Stomach (tissue), 9 donors: ENCODE results near the gene DRAXIN. TPM values are rescaled to one million over a fixed set of nuclear protein-coding genes. Genes with fewer than 3 reads are reported as not detected.
A peak's percentile ranks its signal among the peaks of the same experiment; 100 is the strongest.

Experiments
- DNase-seq, 2 donors: peaks; one replicate each; pipeline versions ENCODE4 v3.0.0 to v3.0.0-alpha.2; 2013 to 2019
- H3K27ac ChIP-seq, 5 donors: fragments of 200-600 bp in 4 of 5; sonication (generic) in 4 of 5; one replicate each; pipeline ENCODE4 v1.5.1; 2013 to 2019; ENCODE audit warnings: mild to moderate bottlenecking in 1 of 5, moderate library complexity in 1 of 5
- H3K27me3 ChIP-seq, 3 donors: fragments of 200-600 bp; sonication (generic); one replicate each; pipeline ENCODE4 v1.5.1; 2017 to 2019; ENCODE audit warnings: mixed run types in 1 of 3
- H3K36me3 ChIP-seq, 4 donors: fragments of 200-600 bp; sonication (generic); 1 replicate in 3 of 4; 2 replicates in 1 of 4; pipeline ENCODE4 v1.5.1; 2016 to 2019
- H3K4me1 ChIP-seq, 4 donors: fragments of 200-600 bp; sonication (generic); one replicate each; pipeline ENCODE4 v1.5.1; 2016 to 2019
- H3K4me3 ChIP-seq, 4 donors: fragments of 200-600 bp; sonication (generic) in 3 of 4; one replicate each; pipeline ENCODE4 v1.5.1; 2016 to 2019; ENCODE audit warnings: mild to moderate bottlenecking in 1 of 4
- H3K9me3 ChIP-seq, 4 donors: fragments of 200-600 bp; sonication (generic); one replicate each; pipeline ENCODE4 v1.5.1; 2016 to 2019
- CTCF ChIP-seq, 7 experiments: fragments of 450-650 bp in 4 of 7; fragments of 200-600 bp in 3 of 7; sonication (generic) in 3 of 7; IDR thresholded peaks; one replicate each; pipeline ENCODE4 v1.5.1; 2016 to 2019; ENCODE audit warnings: antibody characterized with exemption in 7 of 7, control low read depth in 2 of 7, mild to moderate bottlenecking in 1 of 7
- EP300 ChIP-seq: sonication (generic); formaldehyde crosslinking; IDR thresholded peaks from one replicate; pipeline ENCODE4 v1.6.1; 2017; ENCODE audit warnings: antibody characterized with exemption
- POLR2A ChIP-seq, 4 donors: fragments of 450-650 bp; IDR thresholded peaks; one replicate each; pipeline ENCODE4 v1.6.1; 2016; ENCODE audit warnings: antibody characterized with exemption in 4 of 4, control low read depth in 2 of 4, mild to moderate bottlenecking in 1 of 4, moderate library complexity in 1 of 4
- POLR2AphosphoS5 ChIP-seq, 3 donors: sonication (generic); formaldehyde crosslinking; IDR thresholded peaks; one replicate each; pipeline ENCODE4 v1.6.1; 2016; ENCODE audit warnings: antibody characterized with exemption in 3 of 3
- WGBS, 5 donors: extraction: QIAGEN DNeasy Blood & Tissue Kit in 3 of 5; methylation state at CpG; one replicate each; pipeline versions ENCODE4 v1.1.5 to v1.1.7; 2013 to 2018; 5-methylcytosine and 5-hydroxymethylcytosine counted together
- intact Hi-C: fragments of 100-400 bp; cut with DNase I; formaldehyde crosslinking; loops from one replicate; pipeline ENCODE4 v1.15.1; 2023; ENCODE audit warnings: low total_unique reads
- polyA plus RNA-seq, 3 donors: library from polyadenylated mRNA; stranded (reverse); fragments of 200-250 nt; gene quantifications; one replicate each; pipeline ENCODE4 v1.2.3, GENCODE V29; 2013
- total RNA-seq, 5 donors: library from RNA; depleted of rRNA; stranded (reverse); fragments of >200 nt; gene quantifications; one replicate each; pipeline versions ENCODE4 v1.1.0 to v1.2.3, GENCODE V29; 2014 to 2016
- donor health status: healthy with polysubstance abuse.
- donor health status: Bipolar disorder and iron deficiency.
- donor health status: healthy.

The DRAXIN gene
- total and polyA plus RNA-seq, 8 donors, result 0.03 to 0.18 (median 0.06) TPM; not detected in 5

GRCh38 chr1:11729498-11730428 lies 38.3 kb downstream of the DRAXIN start:
- WGBS, 5 donors, result 45 to 57% (median 49%) methylated on average over 26 of the region's 26 CpGs
- H3K27me3 ChIP-seq, result no peaks in the 10 kb centered on the region
- H3K36me3 ChIP-seq, result no peaks in the 10 kb centered on the region
- H3K4me3 ChIP-seq, result peak overlapping the region in 1 of 4 donors; percentile 9
- TF ChIP-seq CTCF (IDR thresholded peaks at IDR 0.05), result no peak
- no peak for TF ChIP-seq POLR2A (IDR thresholded peaks at IDR 0.05)
- TF ChIP-seq EP300, result no peak
- no peak for TF ChIP-seq POLR2AphosphoS5 (IDR thresholded peaks at IDR 0.05)
- intact Hi-C loops, result loop anchor here (10.0 kb wide), 1 partner anchor 65 kb away; no protein-coding TSS in a partner anchor
- H3K4me1 ChIP-seq, result peaks cover 41 to 54% (median 42%) of the 10 kb centered on the region in 4 donors
- no peak for DNase-seq
- peak overlapping the region in 4 of 5 donors; percentile 17 to 85 (median 50) for H3K27ac ChIP-seq
- H3K9me3 ChIP-seq, result no peaks in the 10 kb centered on the region

GRCh38 chr1:11730429-11730891 lies 39.0 kb downstream of the DRAXIN start:
- intact Hi-C loops, result loop anchor here (10.0 kb wide), 1 partner anchor 64 kb away; no protein-coding TSS in a partner anchor
- TF ChIP-seq POLR2AphosphoS5 (IDR thresholded peaks at IDR 0.05) (peak in 2 of 3 donors; percentile 35 to 37), EP300 (no peak)

DNA sequence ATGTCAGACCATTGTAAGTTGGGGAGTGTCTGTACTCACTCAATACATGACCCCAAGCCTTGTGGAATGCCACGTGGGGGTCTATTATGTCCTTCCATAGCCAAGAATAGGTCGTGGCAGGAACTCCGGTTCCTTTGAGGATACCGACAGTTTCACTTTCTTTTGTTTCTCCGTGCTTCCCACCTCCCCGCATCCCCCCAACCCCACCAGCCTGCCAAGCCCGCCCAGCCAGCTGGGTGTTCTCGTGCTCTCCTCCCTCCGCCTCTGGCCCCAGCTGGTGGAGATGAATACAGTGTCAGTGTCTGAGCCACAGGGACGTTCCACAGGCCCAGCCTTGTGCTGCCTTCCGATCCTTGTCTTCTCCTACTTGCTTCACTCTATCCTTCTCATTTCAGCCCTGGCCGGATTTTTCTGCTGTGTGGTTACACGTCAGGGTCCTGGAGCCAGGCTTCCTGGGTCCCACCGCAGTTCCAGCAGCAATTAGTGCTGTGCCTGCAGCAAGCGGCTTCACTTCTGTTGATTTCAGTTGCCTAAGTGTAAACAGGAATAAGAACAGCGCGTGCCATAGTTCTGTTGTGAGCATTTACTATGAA lies 40.3 kb downstream of the DRAXIN start:
- Histone ChIP-seq H3K27ac (peak overlapping the region; percentile 68 to 85 (median 82)), H3K9me3 (no peaks in the 10 kb centered on the region), H3K36me3 (no peaks in the 10 kb centered on the region), H3K27me3 (no peaks in the 10 kb centered on the region), H3K4me3 (peak overlapping the region; percentile 28 to 40 (median 37)), H3K4me1 (peaks cover 51 to 64% (median 54%) of the 10 kb centered on the region in 4 donors)
- WGBS, 5 donors, result 6 to 25% (median 22%) methylated on average over 16 to 17 of the region's 17 CpGs
- DNase-seq, result peak; percentile 39 to 91
- intact Hi-C loops, result loop anchor here (10.0 kb wide), 1 partner anchor 63 kb away; no protein-coding TSS in a partner anchor
- TF ChIP-seq CTCF (IDR thresholded peaks at IDR 0.05), result no peak
- TF ChIP-seq POLR2AphosphoS5 (IDR thresholded peaks at IDR 0.05), result peak in 2 of 3 donors; percentile 4 to 26

More at GRCh38 chr1:11730429-11730891, 39.0 kb downstream of the DRAXIN start:
- Histone ChIP-seq H3K27me3 (no peaks in the 10 kb centered on the region), H3K4me3 (no peak overlapping the region), H3K9me3 (no peaks in the 10 kb centered on the region), H3K4me1 (peaks cover 43 to 55% (median 46%) of the 10 kb centered on the region in 4 donors), H3K36me3 (no peaks in the 10 kb centered on the region), H3K27ac (peak overlapping the region in 4 of 5 donors; percentile 76 to 85 (median 83))
- peak in 1 of 2 donors; percentile 68 for DNase-seq
- 53 to 68% (median 57%) methylated on average over 5 of the region's 5 CpGs for WGBS, 5 donors

DNA sequence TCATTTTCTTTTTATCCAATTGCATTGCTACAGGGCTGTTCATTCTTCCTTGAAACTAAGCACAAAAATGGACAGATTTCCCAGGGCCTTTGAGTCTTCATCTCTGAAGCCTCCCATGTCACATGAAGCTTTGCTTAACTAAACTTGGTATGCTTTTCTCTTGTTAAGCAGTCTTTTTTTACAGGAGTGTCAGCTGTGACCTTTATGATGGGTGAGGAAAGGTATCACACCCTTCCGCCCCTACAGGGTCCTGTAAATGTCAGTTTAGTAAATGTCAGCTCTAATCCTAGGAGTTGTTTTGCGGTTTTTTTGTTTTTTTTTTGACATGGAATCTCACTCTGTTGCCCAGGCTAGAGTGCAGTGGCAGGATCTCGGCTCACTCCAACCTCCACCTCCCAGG lies 41.8 kb downstream of the DRAXIN start:
- WGBS, 5 donors, result 77 to 90% (median 85%) methylated on average over 3 of the region's 3 CpGs
- TF ChIP-seq CTCF (IDR thresholded peaks at IDR 0.05) (no peak), POLR2A (IDR thresholded peaks at IDR 0.05) (no peak), POLR2AphosphoS5 (IDR thresholded peaks at IDR 0.05) (no peak), EP300 (no peak)
- DNase-seq, result no peak
- Histone ChIP-seq H3K9me3 (no peaks in the 10 kb centered on the region), H3K4me3 (no peak overlapping the region), H3K36me3 (no peaks in the 10 kb centered on the region), H3K27ac (peak overlapping the region in 3 of 5 donors; percentile 82 to 85 (median 84)), H3K27me3 (no peaks in the 10 kb centered on the region), H3K4me1 (peaks cover 60 to 79% (median 66%) of the 10 kb centered on the region in 4 donors)
- intact Hi-C loops, result loop anchor here (10.0 kb wide), 1 partner anchor 61 kb away; no protein-coding TSS in a partner anchor
